Activated gamma-delta T cell treated with Interleukin-2 at 50 U/mL for 16 hours (primary cell): ENCODE measurements around the gene NF1.

ENCODE experiments used
- DNase-seq: peaks from one replicate; pipeline ENCODE4 v3.0.0-alpha.2; 2020

NF1 gene

DNA sequence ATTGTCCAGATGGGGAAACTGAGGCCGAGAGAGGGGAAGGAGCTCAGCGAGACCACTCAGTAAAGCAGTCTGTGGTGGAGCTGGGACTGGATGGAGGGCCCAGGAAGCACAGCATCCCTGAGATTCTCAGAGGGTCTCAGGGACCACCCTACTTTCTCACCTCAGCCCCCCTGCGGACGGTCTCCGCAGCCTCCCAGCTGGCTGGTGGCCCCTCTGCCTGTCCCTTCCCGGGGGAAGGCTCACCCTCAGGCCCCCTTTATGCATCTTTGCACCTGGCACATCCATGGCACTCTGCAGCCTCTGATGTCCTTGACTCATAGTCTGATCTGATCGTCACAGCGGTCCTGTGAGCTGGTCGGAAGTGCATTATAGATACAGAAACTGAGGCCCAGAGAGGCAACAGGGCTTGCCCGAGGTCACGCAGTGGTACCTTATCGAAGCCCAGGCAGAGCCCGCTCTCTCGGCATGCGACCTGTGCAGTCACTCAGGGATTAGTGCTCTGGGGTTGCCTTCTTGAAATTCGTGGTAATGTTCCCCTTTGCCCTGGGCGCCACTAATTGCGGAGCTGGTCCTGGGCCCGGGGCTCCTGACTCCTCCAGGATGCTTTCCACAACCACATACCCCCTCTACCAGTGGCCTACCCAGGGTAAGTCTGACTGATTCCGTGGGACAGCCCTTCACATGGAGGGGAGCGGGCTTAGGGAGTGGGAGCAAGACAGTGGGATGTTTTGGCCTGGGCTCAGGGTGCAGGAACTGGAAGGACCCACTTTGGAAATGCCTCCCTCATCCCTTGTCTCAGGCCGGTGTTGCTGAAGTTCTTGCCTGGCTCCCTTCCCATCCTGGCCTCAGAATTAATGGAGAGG is 321.1 kb downstream of the NF1 start:
- DNase-seq: no peak

DNA sequence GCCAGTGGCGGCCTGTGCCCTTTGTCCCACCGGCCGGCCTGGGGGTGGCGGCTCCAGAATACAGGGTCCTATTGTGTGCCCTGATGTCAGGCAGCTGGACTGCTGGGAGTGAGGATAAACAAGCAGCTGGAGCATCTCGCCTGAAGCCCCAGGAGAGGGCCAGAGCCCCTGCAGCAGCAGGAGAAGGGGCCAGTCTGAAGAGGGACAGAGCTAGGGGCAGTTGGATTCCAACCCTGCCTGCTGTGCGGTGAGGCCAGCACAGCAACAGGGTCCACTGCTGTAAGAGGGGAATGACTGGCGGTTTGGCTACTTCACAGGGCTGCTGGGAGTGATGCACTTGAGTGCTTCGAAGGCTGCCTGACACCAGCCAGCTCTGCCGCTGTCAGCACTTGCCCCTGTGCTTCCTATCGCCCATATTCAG is 321.7 kb downstream of the NF1 start:
- DNase-seq: no peak

DNA sequence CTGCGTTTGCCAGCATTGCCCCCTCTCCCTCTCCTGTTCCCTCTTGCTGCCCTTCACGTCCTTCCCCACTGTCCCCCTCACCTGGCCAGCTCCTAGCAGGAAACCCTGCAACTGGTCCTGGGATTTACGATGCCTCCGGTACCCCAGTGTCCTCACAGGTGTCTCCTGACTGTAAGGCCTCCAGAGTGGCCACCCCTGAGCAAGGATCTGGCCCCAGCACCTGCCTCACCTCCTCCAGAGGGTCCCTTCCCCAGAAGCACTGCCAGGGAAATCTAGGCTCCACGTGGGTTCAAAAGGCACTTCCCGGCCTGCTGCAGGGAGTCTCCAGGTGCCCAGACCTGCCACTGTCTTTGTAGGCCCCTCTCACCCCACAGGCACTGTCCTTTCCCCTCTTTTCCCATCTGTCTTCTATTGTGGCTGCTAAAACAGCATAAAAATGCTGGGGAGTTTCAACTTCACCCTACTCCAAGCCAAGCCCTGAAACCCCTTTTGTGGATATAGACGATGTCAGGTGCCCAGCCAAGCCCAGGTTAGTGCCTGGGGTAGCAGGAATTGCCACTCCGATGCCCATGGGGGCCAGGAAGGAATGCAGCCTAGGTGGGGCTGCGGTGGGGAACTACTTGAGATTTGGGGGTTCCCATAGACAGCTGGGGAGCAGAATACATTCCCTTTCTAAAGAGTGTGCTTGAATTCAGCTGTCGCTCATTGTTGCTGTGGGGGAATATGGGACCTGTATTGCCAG is 322.4 kb downstream of the NF1 start:
- no peak for DNase-seq

DNA sequence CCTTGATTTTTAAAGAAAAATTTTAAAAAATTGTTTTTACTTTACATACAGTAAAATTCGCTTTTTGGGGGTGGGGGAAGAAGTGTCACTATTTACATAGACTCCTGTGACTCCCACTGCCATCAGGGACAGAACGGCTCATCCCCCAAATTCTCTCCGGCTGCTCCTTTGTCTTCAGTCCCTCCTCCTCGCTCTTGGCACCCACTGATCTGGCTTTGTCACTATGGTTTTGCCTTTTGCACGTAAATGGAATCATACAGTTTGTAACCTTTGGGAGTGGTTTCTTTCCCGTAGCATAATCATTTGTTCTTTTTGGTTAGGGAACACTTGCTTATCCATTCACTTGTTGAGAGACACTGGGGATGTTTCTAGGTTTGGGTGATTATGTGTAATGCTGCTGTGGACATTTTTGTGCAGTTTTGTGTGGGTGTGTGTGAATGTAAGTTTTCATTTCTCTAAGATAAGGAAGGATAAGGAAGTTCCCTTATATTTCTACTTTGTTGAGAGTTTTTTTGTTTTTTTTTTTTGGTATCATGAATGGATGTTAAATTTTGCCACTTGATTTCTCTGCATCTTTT is 324.1 kb downstream of the NF1 start:
- DNase-seq: no peak

GRCh38 chr17:31422443-31422842 is 327.7 kb downstream of the NF1 start:
- DNase-seq: no peak

GRCh38 chr17:31424944-31425281 is 330.1 kb downstream of the NF1 start:
- DNase-seq: no peak

GRCh38 chr17:31425282-31426040 is 330.7 kb downstream of the NF1 start:
- no peak for DNase-seq
